ENCODE data around the gene KLHL33. TPM values are rescaled to one million over a fixed set of nuclear protein-coding genes. Genes with fewer than 3 reads are reported as not detected.
A peak's percentile ranks its signal among the peaks of the same experiment; 100 is the strongest.

Gene KLHL33
- total RNA-seq, 1 donor from 2014 or later, result 0.47 TPM

- peaks cover 97% of the 10 kb centered on the region for H3K36me3 ChIP-seq
- no peak for ATAC-seq
Measured at GRCh38 chr14:20391505-20391904, 44.5 kb downstream of the KLHL33 start.

GRCh38 chr14:20388159-20388558 lies 47.8 kb downstream of the KLHL33 start:
- no peaks in the 10 kb centered on the region for H3K27me3 ChIP-seq (ENCODE audit: low read depth)
- no peak overlapping the region for H3K4me3 ChIP-seq
- H3K36me3 ChIP-seq, result peaks cover 97% of the 10 kb centered on the region
- no peaks in the 10 kb centered on the region for H3K4me1 ChIP-seq
- DNase-seq (no peak), ATAC-seq (no peak)
- no peaks in the 10 kb centered on the region for H3K9me3 ChIP-seq
- TF ChIP-seq CTCF (IDR thresholded peaks at IDR 0.05), result no peak
- intact Hi-C loops (cut with DNase I), result no loop called here
- no peak overlapping the region for H3K27ac ChIP-seq

More at GRCh38 chr14:20391505-20391904, 44.5 kb downstream of the KLHL33 start:
- Histone ChIP-seq H3K27me3 (ENCODE audit: low read depth) (no peaks in the 10 kb centered on the region), H3K4me3 (no peak overlapping the region), H3K27ac (no peak overlapping the region), H3K9me3 (no peaks in the 10 kb centered on the region), H3K4me1 (no peaks in the 10 kb centered on the region)
- intact Hi-C loops (cut with DNase I), result no loop called here
- no peak for TF ChIP-seq CTCF (IDR thresholded peaks at IDR 0.05)
- no peak for DNase-seq

GRCh38 chr14:20387576-20387975 lies 48.4 kb downstream of the KLHL33 start:
- peak; percentile 70 to 78 for ATAC-seq
- H3K36me3 ChIP-seq, result peaks cover 97% of the 10 kb centered on the region
- no peaks in the 10 kb centered on the region for H3K27me3 ChIP-seq (ENCODE audit: low read depth)
- intact Hi-C loops (cut with DNase I), result no loop called here
- no peaks in the 10 kb centered on the region for H3K9me3 ChIP-seq
- H3K27ac ChIP-seq, result no peak overlapping the region
- no peaks in the 10 kb centered on the region for H3K4me1 ChIP-seq
- DNase-seq, result no peak
- no peak overlapping the region for H3K4me3 ChIP-seq
- no peak for TF ChIP-seq CTCF (IDR thresholded peaks at IDR 0.05)

GRCh38 chr14:20386276-20386855 lies 49.6 kb downstream of the KLHL33 start:
- no peaks in the 10 kb centered on the region for H3K9me3 ChIP-seq
- ATAC-seq (no peak), DNase-seq (no peak)
- peaks cover 97% of the 10 kb centered on the region for H3K36me3 ChIP-seq
- intact Hi-C loops (cut with DNase I), result no loop called here
- H3K4me3 ChIP-seq, result no peak overlapping the region
- no peak for TF ChIP-seq CTCF (IDR thresholded peaks at IDR 0.05)
- H3K27ac ChIP-seq, result no peak overlapping the region
- H3K27me3 ChIP-seq (ENCODE audit: low read depth), result no peaks in the 10 kb centered on the region
- H3K4me1 ChIP-seq, result no peaks in the 10 kb centered on the region

GRCh38 chr14:20384886-20385285 lies 51.1 kb downstream of the KLHL33 start:
- Histone ChIP-seq H3K4me3 (no peak overlapping the region), H3K36me3 (peaks cover 97% of the 10 kb centered on the region), H3K4me1 (no peaks in the 10 kb centered on the region), H3K27me3 (ENCODE audit: low read depth) (no peaks in the 10 kb centered on the region), H3K9me3 (no peaks in the 10 kb centered on the region), H3K27ac (no peak overlapping the region)
- intact Hi-C loops (cut with DNase I), result no loop called here
- DNase-seq, result no peak
- no peak for TF ChIP-seq CTCF (IDR thresholded peaks at IDR 0.05)
- ATAC-seq, result no peak

Data from lower lobe of right lung (tissue), 2 donors.